ENCODE measurements around the gene ZBTB14.

Gene ZBTB14

GRCh38 chr18:5288517-5288935 lies 7.0 kb downstream of the ZBTB14 start:
- no peak for DNase-seq

- no peak for DNase-seq
Measured at GRCh38 chr18:5287854-5288253, 7.7 kb downstream of the ZBTB14 start.

GRCh38 chr18:5286525-5286924 lies 9.0 kb downstream of the ZBTB14 start:
- no peak for DNase-seq

- DNase-seq = no peak
Measured at GRCh38 chr18:5285326-5285725, 10.2 kb downstream of the ZBTB14 start.

- no peak for DNase-seq
Measured at GRCh38 chr18:5284808-5285207, 10.7 kb downstream of the ZBTB14 start.

- no peak for DNase-seq
Measured at GRCh38 chr18:5282770-5283169, 12.8 kb downstream of the ZBTB14 start.

GRCh38 chr18:5276947-5277346 lies 18.6 kb downstream of the ZBTB14 start:
- no peak for DNase-seq

- DNase-seq = no peak
Measured at GRCh38 chr18:5275872-5276271, 19.7 kb downstream of the ZBTB14 start.

- no peak for DNase-seq
Measured at GRCh38 chr18:5268874-5269273, 26.7 kb downstream of the ZBTB14 start.

- no peak for DNase-seq
Measured at GRCh38 chr18:5266721-5267120, 28.8 kb downstream of the ZBTB14 start.

GRCh38 chr18:5253910-5254309 lies 41.6 kb downstream of the ZBTB14 start:
- DNase-seq = no peak

GRCh38 chr18:5251117-5251516 lies 44.4 kb downstream of the ZBTB14 start:
- DNase-seq = no peak

- DNase-seq = no peak
Measured at GRCh38 chr18:5250603-5251002, 44.9 kb downstream of the ZBTB14 start.

- DNase-seq = no peak
Measured at GRCh38 chr18:5244941-5245340, 50.6 kb downstream of the ZBTB14 start.

GRCh38 chr18:5239447-5239846 lies 56.1 kb downstream of the ZBTB14 start:
- no peak for DNase-seq
